HuH-7.5 (cell line): ENCODE data around the gene CETN1.

ENCODE experiments used
- DNase-seq: peaks from one replicate; pipeline ENCODE4 v3.0.0; 2011; ENCODE audit warnings: low spot score

The CETN1 gene

DNA sequence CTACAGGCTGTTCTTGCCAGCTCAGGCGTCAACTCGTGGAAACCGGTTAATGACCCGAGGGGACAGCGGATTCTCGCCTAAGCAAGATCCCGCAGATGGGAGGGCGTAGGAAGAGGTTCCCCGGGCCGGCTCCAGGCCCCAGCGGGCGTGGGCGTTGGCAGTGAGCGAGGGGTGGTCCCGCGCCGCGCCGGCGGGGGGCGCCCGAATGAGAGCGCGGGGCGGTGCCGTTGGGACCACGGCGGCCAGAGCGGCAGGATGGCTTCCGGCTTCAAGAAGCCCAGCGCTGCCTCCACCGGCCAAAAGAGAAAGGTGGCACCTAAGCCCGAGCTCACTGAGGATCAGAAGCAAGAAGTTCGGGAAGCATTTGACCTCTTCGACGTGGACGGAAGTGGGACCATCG, at the start of gene CETN1:
Gene CETN1 (plus strand): TSS at position 227 of the 400 bp plus-strand sequence. CDS start 29 bp downstream, at position 256.
- DNase-seq: no peak

GRCh38 chr18:532018-532417, 48.2 kb upstream of the CETN1 start:
- DNase-seq: no peak

- DNase-seq: no peak
These were observed 47.5 kb upstream of the CETN1 start for GRCh38 chr18:532632-533031.

DNA sequence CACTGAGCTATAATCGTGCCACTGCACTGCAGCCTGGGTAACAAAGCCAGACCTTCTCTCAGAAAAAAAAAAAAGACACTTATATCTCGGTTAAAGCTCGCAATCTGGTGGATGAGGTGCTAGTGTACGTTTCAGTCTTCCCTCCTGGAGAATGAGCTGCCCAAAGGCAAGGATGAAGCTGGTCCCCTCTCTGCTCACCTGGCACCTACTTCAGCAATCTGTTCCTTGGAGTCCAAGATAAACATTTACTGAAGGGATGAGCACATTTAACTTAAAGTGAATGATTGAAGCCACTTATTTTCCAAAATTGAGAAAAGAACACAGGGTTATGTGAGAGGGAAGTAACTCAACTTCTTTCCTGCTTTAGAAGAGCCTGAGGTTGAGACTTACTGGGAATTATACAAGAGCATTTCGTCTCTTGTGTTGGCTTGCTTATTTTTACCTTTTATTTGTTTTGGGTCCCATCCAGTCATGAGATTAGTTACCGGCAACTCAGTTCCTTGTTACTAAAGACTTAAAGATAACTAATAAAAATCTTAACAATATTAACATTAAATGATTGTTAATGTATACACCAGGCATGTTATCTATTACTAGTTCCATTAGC, 46.1 kb upstream of the CETN1 start:
- DNase-seq: no peak

- DNase-seq: no peak
These were observed 36.6 kb upstream of the CETN1 start for GRCh38 chr18:543447-544078.

- DNase-seq: no peak
These were observed 30.2 kb upstream of the CETN1 start for GRCh38 chr18:549967-550366.

DNA sequence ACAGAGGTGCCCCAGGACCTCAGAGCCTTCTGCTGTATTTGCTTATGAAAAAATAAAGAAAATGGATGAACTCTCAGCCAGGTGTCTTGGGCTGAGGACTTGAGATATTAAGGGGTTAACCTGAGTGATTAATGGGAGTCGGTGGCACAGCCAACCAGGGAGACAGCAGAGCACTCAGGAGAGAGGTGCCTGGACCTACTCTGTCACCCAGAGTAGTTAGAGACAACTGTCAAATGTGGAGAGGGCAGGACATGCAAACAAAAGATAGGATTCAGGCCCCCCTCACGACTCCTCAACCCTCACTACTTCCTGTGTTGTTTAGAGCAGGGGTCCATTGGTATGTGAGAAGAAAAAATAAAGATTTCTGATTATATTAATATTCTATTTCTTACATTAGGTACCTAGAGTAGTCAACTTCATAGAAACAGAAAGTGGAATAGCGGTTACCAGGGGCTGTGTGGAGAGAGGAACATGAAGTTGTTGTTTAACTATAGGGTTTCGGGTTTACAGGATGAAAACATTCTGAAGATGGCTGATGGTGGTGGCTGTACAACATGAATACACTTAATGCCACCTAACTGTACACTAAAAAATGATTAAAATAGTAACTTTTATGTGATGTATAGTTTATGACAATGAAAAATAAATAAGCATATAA, 28.6 kb upstream of the CETN1 start:
- no peak for DNase-seq

- DNase-seq: no peak
These were observed 24.3 kb upstream of the CETN1 start for GRCh38 chr18:555705-556457.

DNA sequence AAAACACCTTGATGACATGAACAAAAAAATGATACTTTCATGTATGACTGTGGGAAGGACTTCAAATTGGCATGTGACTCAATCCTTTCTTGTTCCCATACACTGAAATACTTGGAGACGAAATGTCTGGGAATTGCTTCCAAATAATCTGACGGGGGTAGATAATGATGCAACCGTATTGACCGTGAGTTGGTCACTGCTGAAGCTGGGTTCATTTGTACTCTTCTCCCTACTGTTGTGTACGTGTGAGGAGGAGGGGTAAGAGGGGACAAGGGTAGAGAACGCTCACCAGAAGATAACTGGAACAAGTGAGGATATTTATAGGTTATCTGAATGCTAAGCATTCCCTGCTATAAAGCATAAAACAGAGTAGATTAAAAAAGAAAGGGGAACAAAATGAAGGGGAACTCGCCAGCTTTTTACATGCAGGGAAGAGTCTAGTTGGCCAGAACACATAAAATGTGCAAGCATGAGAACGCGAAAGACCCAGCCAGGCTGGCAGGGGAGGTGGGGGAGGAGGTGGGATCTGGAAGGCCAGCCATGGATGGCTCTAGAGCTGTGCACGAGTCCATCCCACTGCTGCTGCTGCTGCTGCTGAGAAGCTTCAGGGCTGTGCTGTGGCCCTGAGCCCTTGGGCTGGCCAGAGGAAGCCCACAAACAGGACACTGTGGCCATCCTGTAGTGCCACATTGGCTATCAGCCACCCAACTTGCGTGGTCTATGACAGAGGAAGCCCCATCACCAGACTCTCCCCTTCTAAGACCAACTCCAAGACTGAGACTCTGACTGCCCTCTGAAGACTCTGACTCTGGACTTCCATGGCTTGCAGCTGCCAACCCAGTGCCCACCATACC, 15.2 kb upstream of the CETN1 start:
- no peak for DNase-seq

GRCh38 chr18:565562-566061, 14.6 kb upstream of the CETN1 start:
- no peak for DNase-seq

GRCh38 chr18:567122-567521, 13.1 kb upstream of the CETN1 start:
- DNase-seq: no peak

GRCh38 chr18:568731-569130, 11.4 kb upstream of the CETN1 start:
- DNase-seq: no peak

- DNase-seq: no peak
These were observed 9.9 kb upstream of the CETN1 start for GRCh38 chr18:570256-570655.

DNA sequence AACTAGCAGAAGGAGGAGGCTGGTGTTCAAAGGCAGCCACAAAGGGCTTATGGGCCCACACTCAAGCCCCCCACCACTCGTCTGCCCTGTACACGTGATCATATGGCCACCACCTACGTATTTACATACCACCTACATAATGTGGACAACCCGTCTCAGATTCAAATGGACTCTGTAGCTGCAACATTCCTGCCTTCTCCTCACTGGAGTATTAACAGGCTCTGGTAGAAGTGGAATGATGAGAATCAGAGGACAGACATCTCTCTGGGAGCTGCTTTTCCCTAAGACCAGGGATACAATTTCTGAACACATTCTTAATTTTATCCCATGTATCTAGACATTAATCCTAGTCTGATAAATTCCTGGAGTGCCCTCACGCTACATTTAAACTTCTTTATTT, 9.5 kb upstream of the CETN1 start:
- DNase-seq: no peak

DNA sequence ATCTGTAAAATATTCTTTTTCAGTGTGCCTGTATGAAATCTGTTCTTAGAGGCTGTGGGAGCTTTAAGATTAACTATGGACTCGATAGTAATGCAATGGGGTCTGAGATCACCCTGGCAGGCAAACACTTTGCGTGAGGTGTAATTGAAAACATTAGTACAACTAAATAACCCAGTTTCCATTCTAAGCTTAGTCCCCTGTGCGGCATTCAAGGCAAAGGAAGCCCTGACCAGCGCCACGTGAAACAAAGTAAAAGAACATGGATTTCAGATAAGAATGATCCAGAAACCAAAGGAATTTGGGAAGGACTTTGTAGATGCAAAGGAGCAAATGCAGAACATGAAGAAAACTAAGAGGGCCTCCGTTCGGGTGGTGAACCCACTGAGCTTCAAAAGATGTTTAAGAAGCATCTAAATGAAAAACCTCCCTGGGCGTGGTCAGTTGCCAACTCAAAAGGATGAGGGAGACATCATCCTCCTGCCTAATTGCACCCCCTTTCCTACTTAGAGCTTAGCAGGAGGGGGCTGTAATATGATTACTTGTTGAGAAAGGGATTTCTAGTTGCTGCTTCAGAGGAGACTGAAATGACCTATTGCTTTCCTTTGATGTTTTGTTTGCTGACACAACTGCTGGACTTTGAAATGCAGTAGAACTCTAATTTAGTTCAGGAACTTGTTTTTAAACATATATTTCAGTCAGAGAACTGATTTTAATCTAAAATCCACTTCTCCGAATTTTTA, 7.9 kb upstream of the CETN1 start:
- no peak for DNase-seq

DNA sequence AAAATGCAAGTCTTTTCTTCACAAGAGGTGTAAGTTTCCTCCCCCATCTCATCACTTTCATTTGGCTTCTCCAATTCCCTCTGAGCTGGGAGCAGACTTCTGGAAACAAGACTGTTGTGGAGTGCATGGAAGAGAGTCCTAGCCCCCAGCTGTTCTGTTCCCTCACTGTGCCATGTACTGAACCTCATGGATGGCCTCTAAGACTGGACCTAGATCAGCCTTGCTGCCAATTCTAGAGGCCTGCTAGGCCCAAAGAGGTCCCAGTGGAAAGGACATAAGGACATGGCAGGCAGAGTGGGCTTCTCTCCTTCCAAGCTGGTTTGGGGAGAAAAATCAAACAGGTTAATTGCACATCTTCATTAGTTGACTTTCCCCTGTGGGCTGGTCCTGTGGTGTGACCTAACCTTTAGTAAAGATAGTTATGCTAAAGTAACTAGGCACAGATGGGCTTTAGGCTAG, 7.3 kb upstream of the CETN1 start:
- DNase-seq: no peak

GRCh38 chr18:573385-573784, 6.8 kb upstream of the CETN1 start:
- DNase-seq: no peak

DNA sequence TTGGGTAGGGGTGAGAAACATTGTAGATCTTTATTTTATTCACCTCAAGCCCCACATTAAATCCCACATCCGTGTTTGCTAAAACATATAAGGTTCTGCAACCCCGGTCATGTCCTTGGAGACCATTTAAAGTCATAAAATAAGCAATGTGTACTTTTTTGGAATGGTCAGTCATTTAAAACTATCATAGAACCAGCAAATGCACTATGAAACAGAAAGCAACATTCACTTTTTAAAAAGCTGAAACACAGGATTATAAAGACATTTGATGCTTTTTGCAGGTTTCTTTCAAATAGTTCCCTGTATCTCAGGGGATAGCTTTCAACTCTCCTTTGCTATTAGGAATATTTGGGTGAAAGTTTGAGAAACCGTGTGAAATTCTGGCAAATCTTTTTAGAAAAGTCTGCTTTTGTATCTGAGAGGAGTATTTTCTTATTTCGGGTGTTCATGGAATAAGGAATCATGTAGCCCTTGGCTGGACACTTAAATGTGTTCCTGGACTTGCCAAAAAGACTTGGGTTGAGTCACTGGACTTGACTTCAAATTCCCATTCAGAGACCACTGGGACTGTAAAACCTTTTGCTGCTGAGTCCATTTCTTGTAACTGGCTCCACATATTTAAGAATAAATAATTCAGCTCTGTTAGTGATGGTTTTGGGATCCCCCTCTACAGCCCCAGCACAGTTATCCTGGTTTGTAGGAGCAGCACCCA, 5.9 kb upstream of the CETN1 start:
- DNase-seq: no peak

GRCh38 chr18:574865-575645, 5.1 kb upstream of the CETN1 start:
- no peak for DNase-seq
